NCI-H345 treated with DMSO at 0.1 percent for 48 hours (cell line): ENCODE measurements around the gene DCAF11.
"Not testable (repeated sequence)": the region's sequence is repeated elsewhere in the genome, so short reads cannot be mapped to it uniquely, and the experiment has no call there.

ENCODE experiments used
- DNase-seq: peaks from one replicate; lab custom pipeline; 2025; ENCODE audit not compliant: unreplicated experiment; lab: John Stamatoyannopoulos, UW

Gene DCAF11

GRCh38 chr14:24095271-24096068, 19.1 kb upstream of the DCAF11 start:
- DNase-seq: no peak

- no peak for DNase-seq
Observed at GRCh38 chr14:24096545-24097181, 17.9 kb upstream of the DCAF11 start.

- no peak for DNase-seq
Observed at GRCh38 chr14:24098229-24098926, 16.2 kb upstream of the DCAF11 start.

- peak; percentile 39 for DNase-seq
Observed at GRCh38 chr14:24098927-24099813, 15.4 kb upstream of the DCAF11 start.

- no peak for DNase-seq
Observed at GRCh38 chr14:24100197-24100981, 14.2 kb upstream of the DCAF11 start.

- no peak for DNase-seq
Observed at GRCh38 chr14:24100982-24101494, 13.5 kb upstream of the DCAF11 start.

- DNase-seq: no peak
Observed at GRCh38 chr14:24102357-24103048, 12.1 kb upstream of the DCAF11 start.

- no peak for DNase-seq
Observed at GRCh38 chr14:24103451-24103850, 11.1 kb upstream of the DCAF11 start.

GRCh38 chr14:24105609-24106239, 8.9 kb upstream of the DCAF11 start:
- DNase-seq: not testable (repeated sequence)

- DNase-seq: no peak
Observed at GRCh38 chr14:24106672-24107271, 7.8 kb upstream of the DCAF11 start.

- DNase-seq: no peak
Observed at GRCh38 chr14:24108336-24108874, 6.2 kb upstream of the DCAF11 start.

- DNase-seq: no peak
Observed at GRCh38 chr14:24110060-24110459, 4.5 kb upstream of the DCAF11 start.

GRCh38 chr14:24110523-24110922, 4.1 kb upstream of the DCAF11 start:
- no peak for DNase-seq

GRCh38 chr14:24113379-24113800, 1.2 kb upstream of the DCAF11 start:
- no peak for DNase-seq

GRCh38 chr14:24113801-24114531, 611 bp upstream of the DCAF11 start:
- DNase-seq: peak; percentile 92

GRCh38 chr14:24115422-24116127, 998 bp downstream of the DCAF11 start:
- DNase-seq: no peak
